Measurements from ENCODE around the gene JARID2. TPM values are rescaled to one million over a fixed set of nuclear protein-coding genes. Genes with fewer than 3 reads are reported as not detected.

The JARID2 gene
- total and polyA plus RNA-seq, 10 of the 15 experiments (the other 5 are each of a cell fraction or from before 2014, with no cell fraction given), result 4.2 to 21.6 (median 11.7) TPM

DNA sequence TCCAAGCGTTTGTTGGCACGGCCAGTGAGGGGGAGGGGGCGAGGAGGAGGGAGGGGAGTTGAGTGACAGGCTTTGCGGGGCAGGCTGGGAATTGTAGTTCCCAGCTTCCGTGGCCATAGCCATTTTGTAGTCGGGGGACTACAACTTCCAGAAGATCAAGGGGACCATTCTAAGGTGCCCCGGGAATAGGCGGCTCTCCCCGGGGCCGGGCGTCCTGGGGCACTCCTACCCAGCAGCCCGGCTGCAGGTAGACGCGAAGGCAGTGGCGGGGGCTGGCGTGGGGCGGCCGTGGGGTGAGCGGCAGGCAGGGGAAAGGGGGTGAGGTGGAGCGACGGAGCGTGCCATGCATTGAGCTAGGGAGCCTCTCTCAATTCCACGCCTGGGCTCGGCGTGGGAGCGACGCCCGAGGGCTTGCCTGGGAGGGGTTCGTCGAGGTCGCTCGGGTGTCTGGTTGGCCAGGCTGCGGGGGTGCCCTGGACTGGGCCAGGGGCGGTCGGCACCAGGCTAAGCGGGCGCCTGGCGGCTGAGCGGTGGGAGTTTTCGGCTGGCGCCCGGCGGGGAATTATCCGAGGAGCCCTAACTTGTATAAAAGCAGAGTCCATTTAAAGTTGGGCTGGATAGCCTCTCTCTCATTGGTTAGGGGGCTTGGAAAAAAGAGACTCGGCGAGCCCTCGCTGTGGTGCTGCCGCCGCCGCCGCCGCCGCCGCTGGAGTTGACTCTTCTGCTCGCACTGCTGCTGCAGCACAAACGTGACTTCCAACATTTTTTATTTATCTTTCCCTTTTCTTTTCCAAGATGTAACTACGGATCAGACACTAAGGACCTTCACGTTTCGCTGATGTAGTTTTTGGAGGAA, at the start of gene JARID2 (continued):
- TF ChIP-seq LARP7 (IDR thresholded peaks at IDR 0.05) (no peak; the same call in 1 of the 2 replicates), PML (IDR thresholded peaks at IDR 0.05; ENCODE audit: low read length) (peak; percentile 73; the same call in 1 of the 2 replicates), CHD1 (IDR thresholded peaks at IDR 0.05; ENCODE audit: low read depth, low read length) (no peak), GABPA (IDR thresholded peaks at IDR 0.05; ENCODE audit: low read depth) (0 out of 2 replicates have a peak, but pooled peaks have one; percentile 10), JUND (IDR thresholded peaks at IDR 0.05; ENCODE audit: low read depth, low read length) (0 out of 2 replicates have a peak, but pooled peaks have one; percentile 5), ESRRA (IDR thresholded peaks at IDR 0.05; ENCODE audit: low read length) (no peak; the same call in 1 of the 2 replicates), SMAD1 (IDR thresholded peaks at IDR 0.05; ENCODE audit: low read depth, partially characterized antibody) (no peak)
- TF ChIP-seq, protein P1, sequence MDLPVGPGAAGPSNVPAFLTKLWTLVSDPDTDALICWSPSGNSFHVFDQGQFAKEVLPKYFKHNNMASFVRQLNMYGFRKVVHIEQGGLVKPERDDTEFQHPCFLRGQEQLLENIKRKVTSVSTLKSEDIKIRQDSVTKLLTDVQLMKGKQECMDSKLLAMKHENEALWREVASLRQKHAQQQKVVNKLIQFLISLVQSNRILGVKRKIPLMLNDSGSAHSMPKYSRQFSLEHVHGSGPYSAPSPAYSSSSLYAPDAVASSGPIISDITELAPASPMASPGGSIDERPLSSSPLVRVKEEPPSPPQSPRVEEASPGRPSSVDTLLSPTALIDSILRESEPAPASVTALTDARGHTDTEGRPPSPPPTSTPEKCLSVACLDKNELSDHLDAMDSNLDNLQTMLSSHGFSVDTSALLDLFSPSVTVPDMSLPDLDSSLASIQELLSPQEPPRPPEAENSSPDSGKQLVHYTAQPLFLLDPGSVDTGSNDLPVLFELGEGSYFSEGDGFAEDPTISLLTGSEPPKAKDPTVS (IDR thresholded peaks at IDR 0.05; ENCODE audit: low read depth, low read length), result no peak
- TF ChIP-seq, protein P2, sequence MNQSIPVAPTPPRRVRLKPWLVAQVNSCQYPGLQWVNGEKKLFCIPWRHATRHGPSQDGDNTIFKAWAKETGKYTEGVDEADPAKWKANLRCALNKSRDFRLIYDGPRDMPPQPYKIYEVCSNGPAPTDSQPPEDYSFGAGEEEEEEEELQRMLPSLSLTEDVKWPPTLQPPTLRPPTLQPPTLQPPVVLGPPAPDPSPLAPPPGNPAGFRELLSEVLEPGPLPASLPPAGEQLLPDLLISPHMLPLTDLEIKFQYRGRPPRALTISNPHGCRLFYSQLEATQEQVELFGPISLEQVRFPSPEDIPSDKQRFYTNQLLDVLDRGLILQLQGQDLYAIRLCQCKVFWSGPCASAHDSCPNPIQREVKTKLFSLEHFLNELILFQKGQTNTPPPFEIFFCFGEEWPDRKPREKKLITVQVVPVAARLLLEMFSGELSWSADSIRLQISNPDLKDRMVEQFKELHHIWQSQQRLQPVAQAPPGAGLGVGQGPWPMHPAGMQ (IDR thresholded peaks at IDR 0.05; ENCODE audit: borderline replicate concordance), result no peak
- TF ChIP-seq, protein P3, sequence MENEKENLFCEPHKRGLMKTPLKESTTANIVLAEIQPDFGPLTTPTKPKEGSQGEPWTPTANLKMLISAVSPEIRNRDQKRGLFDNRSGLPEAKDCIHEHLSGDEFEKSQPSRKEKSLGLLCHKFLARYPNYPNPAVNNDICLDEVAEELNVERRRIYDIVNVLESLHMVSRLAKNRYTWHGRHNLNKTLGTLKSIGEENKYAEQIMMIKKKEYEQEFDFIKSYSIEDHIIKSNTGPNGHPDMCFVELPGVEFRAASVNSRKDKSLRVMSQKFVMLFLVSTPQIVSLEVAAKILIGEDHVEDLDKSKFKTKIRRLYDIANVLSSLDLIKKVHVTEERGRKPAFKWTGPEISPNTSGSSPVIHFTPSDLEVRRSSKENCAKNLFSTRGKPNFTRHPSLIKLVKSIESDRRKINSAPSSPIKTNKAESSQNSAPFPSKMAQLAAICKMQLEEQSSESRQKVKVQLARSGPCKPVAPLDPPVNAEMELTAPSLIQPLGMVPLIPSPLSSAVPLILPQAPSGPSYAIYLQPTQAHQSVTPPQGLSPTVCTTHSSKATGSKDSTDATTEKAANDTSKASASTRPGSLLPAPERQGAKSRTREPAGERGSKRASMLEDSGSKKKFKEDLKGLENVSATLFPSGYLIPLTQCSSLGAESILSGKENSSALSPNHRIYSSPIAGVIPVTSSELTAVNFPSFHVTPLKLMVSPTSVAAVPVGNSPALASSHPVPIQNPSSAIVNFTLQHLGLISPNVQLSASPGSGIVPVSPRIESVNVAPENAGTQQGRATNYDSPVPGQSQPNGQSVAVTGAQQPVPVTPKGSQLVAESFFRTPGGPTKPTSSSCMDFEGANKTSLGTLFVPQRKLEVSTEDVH (IDR thresholded peaks at IDR 0.05; ENCODE audit: low read depth, partially characterized antibody), result no peak
